Cortex of kidney (tissue), 1 donor: ENCODE measurements around the gene SASS6.

Source experiments
- DNase-seq: peaks from one replicate; lab custom pipeline; 2025; lab: John Stamatoyannopoulos, UW

The SASS6 gene

GRCh38 chr1:100045206-100045605, 87.5 kb downstream of the SASS6 start:
- no peak for DNase-seq

GRCh38 chr1:100039591-100039990, 93.1 kb downstream of the SASS6 start:
- no peak for DNase-seq

- no peak for DNase-seq
Measured at GRCh38 chr1:100038660-100039287, 94.0 kb downstream of the SASS6 start.

- peak; percentile 18 for DNase-seq
Measured at GRCh38 chr1:100037927-100038659, 94.6 kb downstream of the SASS6 start.

- DNase-seq: no peak
Measured at GRCh38 chr1:100037656-100037926, 95.1 kb downstream of the SASS6 start.

- DNase-seq: no peak
Measured at GRCh38 chr1:100036718-100037655, 95.7 kb downstream of the SASS6 start.

GRCh38 chr1:100035214-100035613, 97.5 kb downstream of the SASS6 start:
- DNase-seq: no peak

GRCh38 chr1:100034470-100034869, 98.3 kb downstream of the SASS6 start:
- no peak for DNase-seq
